Measurements from ENCODE around the gene GPRIN1.

DNA sequence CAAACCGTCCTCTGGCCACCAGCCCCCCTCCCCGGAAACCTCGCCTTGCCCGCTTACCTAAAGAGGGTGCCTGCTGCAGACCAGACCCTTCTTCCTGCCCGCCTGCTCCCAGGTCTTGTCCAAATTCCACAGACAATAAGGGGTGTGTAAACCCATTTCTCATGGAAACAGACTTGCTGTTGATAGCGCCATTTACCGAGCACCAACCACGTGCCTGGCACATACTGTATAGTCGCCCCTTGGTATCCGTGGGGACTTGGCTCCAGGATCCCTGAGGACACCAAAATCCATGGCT, 35.7 kb downstream of the GPRIN1 start:
- TF ChIP-seq, protein P1, sequence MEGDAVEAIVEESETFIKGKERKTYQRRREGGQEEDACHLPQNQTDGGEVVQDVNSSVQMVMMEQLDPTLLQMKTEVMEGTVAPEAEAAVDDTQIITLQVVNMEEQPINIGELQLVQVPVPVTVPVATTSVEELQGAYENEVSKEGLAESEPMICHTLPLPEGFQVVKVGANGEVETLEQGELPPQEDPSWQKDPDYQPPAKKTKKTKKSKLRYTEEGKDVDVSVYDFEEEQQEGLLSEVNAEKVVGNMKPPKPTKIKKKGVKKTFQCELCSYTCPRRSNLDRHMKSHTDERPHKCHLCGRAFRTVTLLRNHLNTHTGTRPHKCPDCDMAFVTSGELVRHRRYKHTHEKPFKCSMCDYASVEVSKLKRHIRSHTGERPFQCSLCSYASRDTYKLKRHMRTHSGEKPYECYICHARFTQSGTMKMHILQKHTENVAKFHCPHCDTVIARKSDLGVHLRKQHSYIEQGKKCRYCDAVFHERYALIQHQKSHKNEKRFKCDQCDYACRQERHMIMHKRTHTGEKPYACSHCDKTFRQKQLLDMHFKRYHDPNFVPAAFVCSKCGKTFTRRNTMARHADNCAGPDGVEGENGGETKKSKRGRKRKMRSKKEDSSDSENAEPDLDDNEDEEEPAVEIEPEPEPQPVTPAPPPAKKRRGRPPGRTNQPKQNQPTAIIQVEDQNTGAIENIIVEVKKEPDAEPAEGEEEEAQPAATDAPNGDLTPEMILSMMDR (conservative IDR thresholded peaks at IDR 0.05; ENCODE audit: low read depth, low read length) = no peak
- TF ChIP-seq MXI1 (IDR thresholded peaks at IDR 0.05; ENCODE audit: borderline replicate concordance, low read depth, low read length) = no peak
- TF ChIP-seq SMC3 (IDR thresholded peaks at IDR 0.05; ENCODE audit: low read depth, low read length) = no peak
- no peak for TF ChIP-seq MAZ (IDR thresholded peaks at IDR 0.05; ENCODE audit: borderline replicate concordance, low read depth, low read length)

All from IMR-90 (cell line).